HG02642 (cell line): ENCODE measurements around the gene NAA35.

ENCODE experiments used
- ATAC-seq: cut with Tn5 transposase; IDR thresholded peaks from one replicate; pipeline ENCODE4 v1.9.1; 2021; ENCODE audit warnings: mild to moderate bottlenecking; ENCODE audit not compliant: unreplicated experiment, poor library complexity

The NAA35 gene

GRCh38 chr9:86057491-86057890 is 116.5 kb downstream of the NAA35 start:
- ATAC-seq = no peak

GRCh38 chr9:86061972-86062739 is 121.2 kb downstream of the NAA35 start:
- ATAC-seq = no peak

GRCh38 chr9:86062845-86063693 is 122.1 kb downstream of the NAA35 start:
- ATAC-seq = no peak

GRCh38 chr9:86064220-86064619 is 123.3 kb downstream of the NAA35 start:
- ATAC-seq = no peak

- no peak for ATAC-seq
These were observed 128.4 kb downstream of the NAA35 start for GRCh38 chr9:86069206-86069869.
